Bronchial epithelial cell (primary cell): ENCODE data around the gene PDILT. TPM values are rescaled to one million over a fixed set of nuclear protein-coding genes. Genes with fewer than 3 reads are reported as not detected.

Experiments used
- DNase-seq: peaks from one replicate; pipeline ENCODE4 v3.0.0-alpha.2; 2010; ENCODE audit warnings: low read depth
- FAIRE-seq: peaks from 2 replicates; lab custom pipeline; 2011; peaks lifted over from hg19 to GRCh38; lab: Jason Lieb, UNC
- H3K27me3 ChIP-seq: 2 replicates; pipeline ENCODE4 v1.5.1; 2011; ENCODE audit warnings: low read length; ENCODE audit not compliant: control insufficient read depth, insufficient read depth
- H3K36me3 ChIP-seq: 2 replicates; pipeline ENCODE4 v1.5.1; 2011; ENCODE audit warnings: low read length; ENCODE audit not compliant: control insufficient read depth, insufficient read depth
- H3K4me3 ChIP-seq: 2 replicates; pipeline ENCODE4 v1.5.1; 2011; ENCODE audit warnings: mild to moderate bottlenecking, low read depth, low read length, control low read depth
- CTCF ChIP-seq: IDR thresholded peaks from 2 replicates; pipeline ENCODE4 v1.5.1; 2011; ENCODE audit warnings: mild to moderate bottlenecking, moderate library complexity, low read length, control low read depth, inconsistent platforms; ENCODE audit not compliant: insufficient read depth, severe bottlenecking
- total RNA-seq: library from RNA; depleted of rRNA; stranded (reverse); fragments of >200 nt; gene quantifications from 2 replicates; pipeline ENCODE4 v1.2.1, GENCODE V29; 2014

The PDILT gene
- total RNA-seq, 1 donor from 2014 or later: not detected

GRCh38 chr16:20320178-20320577, 84.4 kb downstream of the PDILT start:
- H3K4me3 ChIP-seq: no peak overlapping the region
- no peaks in the 10 kb centered on the region for H3K36me3 ChIP-seq
- no peaks in the 10 kb centered on the region for H3K27me3 ChIP-seq
- DNase-seq (no peak), FAIRE-seq (peak; percentile 89)
- no peak for TF ChIP-seq CTCF

- H3K27me3 ChIP-seq: no peaks in the 10 kb centered on the region
Observed at GRCh38 chr16:20319406-20319805, 85.1 kb downstream of the PDILT start.

GRCh38 chr16:20318437-20318836, 86.1 kb downstream of the PDILT start:
- no peak for DNase-seq
- H3K4me3 ChIP-seq: no peak overlapping the region
- no peak for TF ChIP-seq CTCF
- H3K36me3 ChIP-seq: no peaks in the 10 kb centered on the region
- no peaks in the 10 kb centered on the region for H3K27me3 ChIP-seq
- FAIRE-seq: no peak

More at GRCh38 chr16:20319406-20319805, 85.1 kb downstream of the PDILT start:
- no peak for TF ChIP-seq CTCF
- Histone ChIP-seq H3K4me3 (no peak overlapping the region), H3K36me3 (no peaks in the 10 kb centered on the region)
- DNase-seq (no peak), FAIRE-seq (no peak)

- no peak for TF ChIP-seq CTCF
- no peaks in the 10 kb centered on the region for H3K27me3 ChIP-seq
- no peak for FAIRE-seq
Observed at GRCh38 chr16:20318006-20318405, 86.5 kb downstream of the PDILT start.

GRCh38 chr16:20317117-20317516, 87.4 kb downstream of the PDILT start:
- Histone ChIP-seq H3K27me3 (no peaks in the 10 kb centered on the region), H3K4me3 (no peak overlapping the region), H3K36me3 (no peaks in the 10 kb centered on the region)
- FAIRE-seq: no peak
- TF ChIP-seq CTCF: no peak
- DNase-seq: no peak

More at GRCh38 chr16:20318006-20318405, 86.5 kb downstream of the PDILT start:
- Histone ChIP-seq H3K4me3 (no peak overlapping the region), H3K36me3 (no peaks in the 10 kb centered on the region)
- no peak for DNase-seq

- Histone ChIP-seq H3K4me3 (no peak overlapping the region), H3K27me3 (no peaks in the 10 kb centered on the region), H3K36me3 (no peaks in the 10 kb centered on the region)
- no peak for DNase-seq
- TF ChIP-seq CTCF: no peak
- FAIRE-seq: no peak
Observed at GRCh38 chr16:20316715-20317114, 87.8 kb downstream of the PDILT start.
